GM19025 (cell line): ENCODE data around the gene CHST12.

Experiments
- ATAC-seq: cut with Tn5 transposase; IDR thresholded peaks from one replicate; pipeline ENCODE4 v1.9.1; 2021; ENCODE audit warnings: mild to moderate bottlenecking, low read depth, moderate library complexity; ENCODE audit not compliant: unreplicated experiment

Gene CHST12

GRCh38 chr7:2476298-2476697, 72.9 kb downstream of the CHST12 start, which contains the start of gene GRIFIN:
Gene GRIFIN (minus strand): TSS chr7:2476398. CDS start chr7:2476383, 15 bp downstream.
- no peak for ATAC-seq

- ATAC-seq = no peak
Observed at GRCh38 chr7:2476776-2477446, 73.5 kb downstream of the CHST12 start.

DNA sequence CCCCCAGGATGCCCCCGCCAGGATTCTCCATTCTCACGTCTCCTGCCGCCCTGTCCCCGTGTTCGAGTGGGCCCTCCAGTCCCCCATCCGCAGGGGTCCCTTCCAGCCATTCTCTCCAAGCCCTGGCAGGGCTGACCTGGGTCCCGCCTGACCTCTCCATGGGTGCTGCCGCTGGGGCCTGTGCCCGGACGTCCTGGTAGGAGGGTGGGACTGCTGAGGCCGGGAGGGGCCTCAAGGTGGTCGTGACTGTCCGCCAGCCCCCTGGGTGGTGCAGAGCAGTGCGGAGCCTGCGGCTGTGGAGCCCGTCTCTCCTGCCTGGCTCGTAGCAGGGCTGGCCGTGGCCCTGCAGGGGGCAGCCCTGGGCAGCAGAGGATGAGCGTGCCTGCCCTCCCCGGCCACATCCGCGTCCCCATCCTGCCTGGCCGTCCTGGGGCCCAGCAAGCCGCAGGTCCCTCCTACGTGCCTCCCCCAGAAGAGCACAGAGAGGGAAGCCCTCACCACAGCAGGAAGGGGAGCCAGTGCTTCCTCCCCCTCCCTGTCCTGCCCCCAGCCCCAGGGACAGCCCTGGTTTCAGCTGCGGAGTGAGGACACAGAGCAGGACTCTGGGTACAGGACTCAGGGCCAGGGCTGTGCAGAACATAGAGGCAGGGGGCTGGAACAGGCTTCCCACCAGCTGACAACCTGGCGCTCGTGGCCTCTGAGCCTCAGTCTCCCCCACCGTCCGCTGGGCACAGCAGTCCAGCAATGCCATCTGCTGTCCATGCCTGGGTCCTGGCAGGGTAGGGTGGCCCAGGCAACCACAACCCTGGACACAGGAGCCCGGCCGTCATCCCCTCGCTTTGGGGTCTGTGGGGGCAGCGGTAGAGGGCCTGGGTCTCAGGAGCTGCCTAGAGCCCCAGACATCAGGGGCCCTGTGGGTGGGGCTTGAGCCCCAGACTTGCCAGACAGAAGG, 74.3 kb downstream of the CHST12 start:
- ATAC-seq = peak; percentile 58

DNA sequence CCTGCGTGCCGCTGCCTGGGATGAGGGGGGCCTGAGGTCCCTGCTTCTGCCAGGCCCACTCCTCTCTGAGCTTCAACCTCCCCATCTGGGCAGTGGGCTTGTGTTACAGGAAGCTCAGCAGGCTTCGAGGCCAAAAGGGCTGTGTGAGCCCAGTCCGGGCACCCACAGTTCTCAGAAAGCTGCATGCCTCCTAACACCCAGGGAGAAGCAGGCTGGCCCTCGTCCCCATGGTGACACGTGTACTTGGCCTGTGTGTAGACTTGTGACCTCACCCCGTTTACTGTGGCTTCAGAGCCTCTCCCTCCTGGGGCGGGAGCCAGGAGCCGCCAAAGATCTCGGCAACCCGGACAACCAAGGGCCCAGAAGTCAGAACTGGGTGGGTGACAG, 75.0 kb downstream of the CHST12 start:
- ATAC-seq = no peak

GRCh38 chr7:2478800-2479199, 75.4 kb downstream of the CHST12 start:
- ATAC-seq = no peak

DNA sequence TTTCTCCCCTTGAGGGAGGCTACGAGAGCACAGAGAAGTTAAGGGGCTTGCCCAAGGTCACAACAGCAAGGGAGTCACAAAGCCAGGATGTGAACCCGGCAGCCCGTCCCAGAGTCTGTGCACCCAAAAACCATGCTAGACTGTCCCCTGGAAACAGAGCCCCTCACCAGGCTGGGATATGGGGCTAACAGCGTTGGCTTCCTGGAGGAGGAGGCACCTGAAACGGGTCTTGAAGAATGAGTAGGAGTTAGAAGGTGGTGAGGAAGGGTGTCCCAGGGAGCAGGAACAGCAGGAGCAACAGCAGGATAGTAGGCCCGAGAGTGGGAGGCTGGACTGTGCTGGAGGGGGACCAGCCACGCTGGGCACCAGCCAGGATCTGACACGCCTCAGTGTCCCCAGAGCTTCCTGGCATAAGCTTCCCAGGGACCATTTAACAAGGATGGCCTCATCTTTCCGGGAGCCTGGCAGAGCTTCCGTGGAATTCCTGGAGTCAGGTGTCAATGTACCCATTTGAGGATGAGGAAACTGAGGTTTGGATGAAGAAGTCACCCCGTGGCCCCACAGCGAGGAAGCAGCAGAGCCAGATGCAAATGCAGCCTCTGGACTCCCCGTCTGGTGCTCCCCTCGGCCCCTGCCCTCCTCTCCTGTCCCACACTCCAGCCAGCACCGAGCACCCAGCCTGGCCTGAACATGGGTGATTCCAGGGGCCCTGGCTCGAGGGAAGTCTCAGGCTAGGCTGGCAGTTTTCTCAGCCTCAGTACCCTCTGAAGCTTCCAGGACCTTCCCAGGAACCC, 76.1 kb downstream of the CHST12 start:
- ATAC-seq = no peak

- no peak for ATAC-seq
Observed at GRCh38 chr7:2480070-2480408, 76.6 kb downstream of the CHST12 start.

GRCh38 chr7:2481195-2481594, 77.8 kb downstream of the CHST12 start:
- no peak for ATAC-seq

DNA sequence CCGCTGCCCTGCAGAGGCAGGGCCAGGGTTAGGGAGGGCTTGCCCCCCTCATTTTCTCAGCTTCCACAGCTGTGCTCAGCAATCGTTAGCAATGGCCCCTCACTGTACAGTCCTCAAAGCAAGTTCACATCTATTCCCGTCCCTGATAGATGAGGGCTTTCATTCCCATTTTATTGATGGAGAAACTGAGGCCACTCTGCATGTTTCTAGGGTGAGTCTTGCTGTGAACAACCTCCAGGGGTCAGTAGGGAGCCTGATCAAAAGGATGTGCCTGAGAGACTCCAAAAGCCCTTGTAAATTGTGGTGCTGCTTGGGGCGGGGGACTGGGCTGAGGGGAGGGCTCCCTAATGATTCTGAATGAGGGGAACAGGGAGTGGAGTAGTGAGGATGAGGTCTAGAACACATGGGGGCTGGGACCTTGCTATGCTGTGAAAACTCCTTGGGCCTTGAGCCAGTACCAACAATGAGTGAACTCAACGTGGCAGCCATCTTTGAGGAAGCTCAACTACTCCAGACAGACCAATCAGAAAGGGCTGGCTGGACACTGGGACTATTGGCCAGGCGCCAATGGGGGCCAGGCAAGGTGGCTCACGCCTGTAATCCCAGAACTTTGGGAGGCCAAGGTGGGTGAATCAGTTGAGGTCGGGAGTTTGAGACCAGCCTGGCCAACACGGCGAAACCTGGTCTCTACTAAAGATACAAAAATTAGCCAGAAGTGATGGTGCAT, 79.5 kb downstream of the CHST12 start:
- ATAC-seq = no peak

DNA sequence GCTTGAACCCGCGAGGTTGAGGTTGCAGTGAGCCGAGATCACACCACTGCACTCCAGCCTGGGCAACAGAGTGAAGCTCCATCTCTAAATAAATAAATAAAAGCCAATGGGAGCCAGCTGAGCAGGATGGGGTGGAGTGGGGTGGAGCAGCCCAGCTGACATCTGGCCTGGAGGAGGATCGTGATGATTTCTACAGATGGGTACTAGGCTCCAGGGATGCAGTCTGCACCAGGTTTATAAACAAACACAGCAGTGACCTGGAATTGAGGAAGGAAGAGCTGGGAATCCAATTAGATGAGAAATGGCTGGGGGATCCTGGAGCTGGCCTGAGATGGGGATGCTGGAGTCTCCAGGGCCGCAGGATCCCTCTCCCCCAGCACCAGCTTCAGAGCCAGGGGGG, 80.1 kb downstream of the CHST12 start:
- no peak for ATAC-seq

GRCh38 chr7:2484868-2485267, 81.5 kb downstream of the CHST12 start:
- ATAC-seq = no peak

DNA sequence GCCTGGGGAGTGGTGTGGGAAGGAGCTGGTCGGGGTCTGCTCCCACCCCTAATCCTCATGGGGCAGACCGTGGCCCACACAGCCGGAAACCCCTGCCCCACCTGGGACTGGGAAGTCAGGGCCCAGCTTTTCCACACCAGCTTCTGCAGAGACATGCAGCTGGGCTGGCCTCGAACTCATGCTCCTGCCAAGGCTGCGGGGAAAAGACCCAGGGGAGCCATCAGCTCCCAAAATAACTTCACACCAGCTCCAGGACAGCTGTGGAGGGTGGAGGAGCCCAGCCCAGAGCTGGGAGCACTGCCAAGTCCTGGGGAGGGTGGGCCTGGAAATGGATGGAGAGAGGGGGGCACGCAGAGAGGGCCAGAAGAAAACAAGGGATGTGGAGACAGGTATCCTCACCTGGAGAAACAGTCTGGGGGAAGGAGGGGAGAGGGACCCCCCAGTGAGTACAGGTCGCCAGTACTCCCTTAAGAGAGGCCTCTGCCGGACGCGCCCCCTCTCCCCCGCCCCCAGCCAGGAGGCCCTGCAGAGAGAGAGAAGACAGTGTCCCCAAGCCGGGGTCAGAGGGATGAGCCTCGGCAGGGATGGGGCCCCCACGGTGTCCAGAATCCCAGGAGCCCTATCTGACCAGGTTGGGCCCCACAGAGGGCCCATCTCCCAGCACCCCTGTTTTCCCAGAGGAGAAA, 84.3 kb downstream of the CHST12 start:
- no peak for ATAC-seq

GRCh38 chr7:2488272-2488645, 84.8 kb downstream of the CHST12 start:
- ATAC-seq = no peak

DNA sequence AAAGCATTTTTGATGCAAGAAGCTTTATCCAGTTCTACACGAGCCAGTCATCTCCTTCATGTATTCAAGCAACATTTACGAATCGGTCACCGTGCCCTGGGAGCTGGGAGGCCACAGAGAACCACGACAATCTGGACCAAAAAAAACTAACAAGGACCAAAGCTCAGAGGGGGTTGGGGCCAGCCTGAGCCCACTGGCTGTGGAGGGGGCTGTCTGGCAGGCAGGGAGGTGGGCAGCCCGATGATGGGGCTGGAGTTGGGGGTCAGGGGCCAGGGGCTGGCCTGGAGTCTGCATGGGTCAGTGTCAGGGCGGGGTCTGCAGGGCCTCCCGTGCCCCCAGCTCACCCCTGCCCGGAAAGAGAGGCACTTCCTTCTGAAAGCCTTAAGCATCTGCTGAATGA, 85.3 kb downstream of the CHST12 start:
- no peak for ATAC-seq

- no peak for ATAC-seq
Observed at GRCh38 chr7:2490181-2490651, 86.8 kb downstream of the CHST12 start.

- ATAC-seq = no peak
Observed at GRCh38 chr7:2492038-2492437, 88.6 kb downstream of the CHST12 start.

DNA sequence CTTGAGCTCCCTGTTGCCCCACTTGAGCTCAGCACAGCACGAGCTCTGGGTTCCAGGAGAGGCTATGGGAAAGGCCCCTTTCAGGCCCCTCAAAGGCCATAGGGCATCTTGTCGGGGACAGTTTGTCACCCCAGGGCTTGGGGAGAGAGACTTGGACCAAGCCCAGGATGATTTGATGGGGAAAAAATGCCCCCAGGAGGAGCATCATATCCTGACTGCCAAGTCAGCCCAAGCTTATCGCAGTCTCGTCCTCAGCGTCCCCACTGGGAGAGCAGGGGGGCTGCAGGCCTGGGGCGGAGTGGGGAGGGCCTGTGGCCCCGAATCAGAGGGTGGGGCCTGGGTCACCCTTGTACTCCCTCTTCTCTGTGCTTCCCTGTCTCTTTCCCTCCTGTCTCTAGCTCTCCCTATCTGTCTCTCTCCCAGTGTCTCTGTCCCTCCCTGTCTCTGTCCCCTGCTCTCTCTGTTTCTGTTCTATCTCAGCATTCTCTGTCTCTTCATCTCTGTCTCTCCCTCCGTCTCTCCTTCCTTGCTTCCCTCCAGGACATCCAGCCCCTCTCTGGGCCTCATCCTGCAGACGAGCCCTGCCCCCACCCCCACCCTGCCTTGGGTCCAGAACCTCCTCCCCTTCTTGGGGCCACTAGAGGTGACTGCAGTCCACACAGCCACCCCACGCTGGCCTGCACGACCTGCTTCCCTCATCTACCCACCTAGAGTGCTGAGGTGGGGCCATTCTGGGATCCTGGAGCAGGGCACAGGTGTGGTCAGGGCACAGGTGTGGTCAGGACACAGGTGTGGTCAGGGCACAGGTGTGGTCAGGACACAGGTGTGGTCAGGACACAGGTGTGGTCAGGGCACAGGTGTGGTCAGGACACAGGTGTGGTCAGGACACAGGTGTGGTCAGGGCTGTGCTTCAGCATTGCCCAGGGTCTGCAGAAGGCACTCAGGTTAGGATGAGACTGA, 90.1 kb downstream of the CHST12 start:
- no peak for ATAC-seq
